Measurements from ENCODE around the gene VAV3.

Gene VAV3

GRCh38 chr1:107954719-107955415, 10.1 kb downstream of the VAV3 start:
- Histone ChIP-seq H2AFZ (ENCODE audit: low read length) (no peak overlapping the region), H3K79me1 (ENCODE audit: low read depth, low read length) (no peaks in the 10 kb centered on the region), H3K4me1 (ENCODE audit: control insufficient read depth in 2 of 2, insufficient read depth in 1 of 2, low read depth in 1 of 2, low read length in 2 of 2) (no peaks in the 10 kb centered on the region), H4K8ac (ENCODE audit: low read depth, low read length) (no peak overlapping the region), H3K36me3 (replicated peaks in 1 of 2; ENCODE audit: control insufficient read depth in 2 of 2, insufficient read depth in 2 of 2, low read length in 2 of 2) (no peaks in the 10 kb centered on the region), H3K27ac (replicated peaks; ENCODE audit: low read length) (no peak overlapping the region), H2BK5ac (ENCODE audit: low read length) (no peak overlapping the region), H3K27me3 (ENCODE audit: control insufficient read depth in 3 of 3, insufficient read depth in 3 of 3, low read depth in 1 of 3, low read length in 3 of 3) (no peaks in the 10 kb centered on the region), H3K9me3 (replicated peaks in 1 of 2; ENCODE audit: control insufficient read depth in 2 of 2, insufficient read depth in 1 of 2, low read depth in 1 of 2, low read length in 2 of 2) (no peaks in the 10 kb centered on the region), H3K4me3 (ENCODE audit: low read length in 2 of 2) (no peak overlapping the region), H3K18ac (ENCODE audit: low read length) (no peak overlapping the region), H2BK12ac (ENCODE audit: low read length) (no peak overlapping the region), H3K4ac (ENCODE audit: low read length) (no peak overlapping the region), H2BK120ac (ENCODE audit: low read depth, low read length) (no peak overlapping the region), H4K91ac (ENCODE audit: low read depth, low read length, poor library complexity) (no peak overlapping the region), H3K23ac (ENCODE audit: low read depth, low read length, poor library complexity) (no peak overlapping the region), H3K4me2 (ENCODE audit: insufficient read depth, low read length, poor library complexity, severe bottlenecking) (no peak overlapping the region), H3K9ac (ENCODE audit: low read depth, low read length, poor library complexity) (no peak overlapping the region), H2BK15ac (ENCODE audit: low read length) (no peak overlapping the region), H2AK5ac (ENCODE audit: low read depth, low read length) (no peak overlapping the region), H3K14ac (ENCODE audit: low read length) (no peak overlapping the region)
- no CpG with 5 or more reads among the region's 6 CpGs for WGBS, 2 donors (ENCODE audit: extremely low coverage in 2 of 2, insufficient read length in 2 of 2, insufficient replicate concordance in 1 of 2)
- no peak for DNase-seq (ENCODE audit: low spot score)

- Histone ChIP-seq H2BK12ac (ENCODE audit: low read length) (no peak overlapping the region), H3K14ac (ENCODE audit: low read length) (no peak overlapping the region), H3K23ac (ENCODE audit: low read depth, low read length, poor library complexity) (no peak overlapping the region), H3K9ac (ENCODE audit: low read depth, low read length, poor library complexity) (no peak overlapping the region), H3K9me3 (replicated peaks in 1 of 2; ENCODE audit: control insufficient read depth in 2 of 2, insufficient read depth in 1 of 2, low read depth in 1 of 2, low read length in 2 of 2) (no peaks in the 10 kb centered on the region), H3K4ac (ENCODE audit: low read length) (no peak overlapping the region), H3K4me2 (ENCODE audit: insufficient read depth, low read length, poor library complexity, severe bottlenecking) (no peak overlapping the region), H4K8ac (ENCODE audit: low read depth, low read length) (no peak overlapping the region), H2AFZ (ENCODE audit: low read length) (no peak overlapping the region), H3K18ac (ENCODE audit: low read length) (no peak overlapping the region), H2BK120ac (ENCODE audit: low read depth, low read length) (no peak overlapping the region), H3K36me3 (replicated peaks in 1 of 2; ENCODE audit: control insufficient read depth in 2 of 2, insufficient read depth in 2 of 2, low read length in 2 of 2) (no peaks in the 10 kb centered on the region), H3K4me1 (ENCODE audit: control insufficient read depth in 2 of 2, insufficient read depth in 1 of 2, low read depth in 1 of 2, low read length in 2 of 2) (no peaks in the 10 kb centered on the region), H3K4me3 (ENCODE audit: low read length in 2 of 2) (no peak overlapping the region), H2BK5ac (ENCODE audit: low read length) (no peak overlapping the region), H4K91ac (ENCODE audit: low read depth, low read length, poor library complexity) (no peak overlapping the region), H2BK15ac (ENCODE audit: low read length) (no peak overlapping the region), H2AK5ac (ENCODE audit: low read depth, low read length) (no peak overlapping the region), H3K79me1 (ENCODE audit: low read depth, low read length) (no peaks in the 10 kb centered on the region), H3K27me3 (ENCODE audit: control insufficient read depth in 3 of 3, insufficient read depth in 3 of 3, low read depth in 1 of 3, low read length in 3 of 3) (no peaks in the 10 kb centered on the region), H3K27ac (replicated peaks; ENCODE audit: low read length) (no peak overlapping the region)
- no peak for DNase-seq (ENCODE audit: low spot score)
These were observed 10.9 kb downstream of the VAV3 start for GRCh38 chr1:107954126-107954525.

GRCh38 chr1:107953556-107953955, 11.4 kb downstream of the VAV3 start:
- WGBS, 2 donors (ENCODE audit: extremely low coverage in 2 of 2, insufficient read length in 2 of 2, insufficient replicate concordance in 1 of 2), result no CpG with 5 or more reads among the region's 3 CpGs
- Histone ChIP-seq H3K9me3 (replicated peaks in 1 of 2; ENCODE audit: control insufficient read depth in 2 of 2, insufficient read depth in 1 of 2, low read depth in 1 of 2, low read length in 2 of 2) (no peaks in the 10 kb centered on the region), H3K36me3 (replicated peaks in 1 of 2; ENCODE audit: control insufficient read depth in 2 of 2, insufficient read depth in 2 of 2, low read length in 2 of 2) (no peaks in the 10 kb centered on the region), H3K4me1 (ENCODE audit: control insufficient read depth in 2 of 2, insufficient read depth in 1 of 2, low read depth in 1 of 2, low read length in 2 of 2) (no peaks in the 10 kb centered on the region), H4K91ac (ENCODE audit: low read depth, low read length, poor library complexity) (no peak overlapping the region), H2BK120ac (ENCODE audit: low read depth, low read length) (no peak overlapping the region), H2AK5ac (ENCODE audit: low read depth, low read length) (no peak overlapping the region), H3K9ac (ENCODE audit: low read depth, low read length, poor library complexity) (no peak overlapping the region), H3K79me1 (ENCODE audit: low read depth, low read length) (no peaks in the 10 kb centered on the region), H2BK12ac (ENCODE audit: low read length) (no peak overlapping the region), H3K14ac (ENCODE audit: low read length) (no peak overlapping the region), H3K27me3 (ENCODE audit: control insufficient read depth in 3 of 3, insufficient read depth in 3 of 3, low read depth in 1 of 3, low read length in 3 of 3) (no peaks in the 10 kb centered on the region), H2BK5ac (ENCODE audit: low read length) (no peak overlapping the region), H2BK15ac (ENCODE audit: low read length) (no peak overlapping the region), H3K18ac (ENCODE audit: low read length) (no peak overlapping the region), H3K4me2 (ENCODE audit: insufficient read depth, low read length, poor library complexity, severe bottlenecking) (no peak overlapping the region), H3K4me3 (ENCODE audit: low read length in 2 of 2) (no peak overlapping the region), H3K4ac (ENCODE audit: low read length) (no peak overlapping the region), H2AFZ (ENCODE audit: low read length) (no peak overlapping the region), H3K27ac (replicated peaks; ENCODE audit: low read length) (no peak overlapping the region), H3K23ac (ENCODE audit: low read depth, low read length, poor library complexity) (no peak overlapping the region), H4K8ac (ENCODE audit: low read depth, low read length) (no peak overlapping the region)
- no peak for DNase-seq (ENCODE audit: low spot score)

- Histone ChIP-seq H2BK12ac (ENCODE audit: low read length) (no peak overlapping the region), H2BK120ac (ENCODE audit: low read depth, low read length) (no peak overlapping the region), H2BK5ac (ENCODE audit: low read length) (no peak overlapping the region), H3K27me3 (ENCODE audit: control insufficient read depth in 3 of 3, insufficient read depth in 3 of 3, low read depth in 1 of 3, low read length in 3 of 3) (no peaks in the 10 kb centered on the region), H3K9me3 (replicated peaks in 1 of 2; ENCODE audit: control insufficient read depth in 2 of 2, insufficient read depth in 1 of 2, low read depth in 1 of 2, low read length in 2 of 2) (no peaks in the 10 kb centered on the region), H3K79me1 (ENCODE audit: low read depth, low read length) (no peaks in the 10 kb centered on the region), H3K4ac (ENCODE audit: low read length) (no peak overlapping the region), H3K4me3 (ENCODE audit: low read length in 2 of 2) (no peak overlapping the region), H2AK5ac (ENCODE audit: low read depth, low read length) (no peak overlapping the region), H3K9ac (ENCODE audit: low read depth, low read length, poor library complexity) (no peak overlapping the region), H3K14ac (ENCODE audit: low read length) (no peak overlapping the region), H2AFZ (ENCODE audit: low read length) (no peak overlapping the region), H3K4me1 (ENCODE audit: control insufficient read depth in 2 of 2, insufficient read depth in 1 of 2, low read depth in 1 of 2, low read length in 2 of 2) (no peaks in the 10 kb centered on the region), H3K27ac (replicated peaks; ENCODE audit: low read length) (no peak overlapping the region), H3K4me2 (ENCODE audit: insufficient read depth, low read length, poor library complexity, severe bottlenecking) (no peak overlapping the region), H4K91ac (ENCODE audit: low read depth, low read length, poor library complexity) (no peak overlapping the region), H3K23ac (ENCODE audit: low read depth, low read length, poor library complexity) (no peak overlapping the region), H3K36me3 (replicated peaks in 1 of 2; ENCODE audit: control insufficient read depth in 2 of 2, insufficient read depth in 2 of 2, low read length in 2 of 2) (no peaks in the 10 kb centered on the region), H3K18ac (ENCODE audit: low read length) (no peak overlapping the region), H4K8ac (ENCODE audit: low read depth, low read length) (no peak overlapping the region), H2BK15ac (ENCODE audit: low read length) (no peak overlapping the region)
- no peak for DNase-seq (ENCODE audit: low spot score)
- WGBS, 2 donors (ENCODE audit: extremely low coverage in 2 of 2, insufficient read length in 2 of 2, insufficient replicate concordance in 1 of 2), result no CpG with 5 or more reads among the region's 2 CpGs
These were observed 12.0 kb downstream of the VAV3 start for GRCh38 chr1:107952989-107953388.
